ENCODE measurements around the gene FPR2.
"Not testable (repeated sequence)": the region's sequence is repeated elsewhere in the genome, so short reads cannot be mapped to it uniquely, and the experiment has no call there.

The FPR2 gene

DNA sequence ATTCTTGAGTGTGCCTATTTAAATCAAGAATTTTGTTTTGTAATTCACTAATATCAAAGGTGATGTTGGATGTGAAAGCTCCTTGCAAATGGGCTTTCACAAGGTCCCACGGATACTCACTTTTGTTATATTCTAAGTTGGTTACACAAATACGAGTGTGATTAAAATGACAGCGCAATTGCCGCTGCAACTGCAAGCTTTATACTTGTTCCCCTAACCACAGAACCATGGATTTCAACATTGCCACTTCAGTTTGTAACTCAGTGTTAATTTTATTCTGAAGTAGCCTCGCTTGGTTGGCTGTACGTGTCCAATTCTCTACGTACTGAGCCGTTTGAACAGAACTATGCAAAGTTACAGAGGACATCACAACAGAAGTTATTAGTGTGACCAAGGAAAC lies 44.4 kb downstream of the FPR2 start:
- not testable (repeated sequence) for DNase-seq (ENCODE audit: low read depth in 2 of 2)

DNA sequence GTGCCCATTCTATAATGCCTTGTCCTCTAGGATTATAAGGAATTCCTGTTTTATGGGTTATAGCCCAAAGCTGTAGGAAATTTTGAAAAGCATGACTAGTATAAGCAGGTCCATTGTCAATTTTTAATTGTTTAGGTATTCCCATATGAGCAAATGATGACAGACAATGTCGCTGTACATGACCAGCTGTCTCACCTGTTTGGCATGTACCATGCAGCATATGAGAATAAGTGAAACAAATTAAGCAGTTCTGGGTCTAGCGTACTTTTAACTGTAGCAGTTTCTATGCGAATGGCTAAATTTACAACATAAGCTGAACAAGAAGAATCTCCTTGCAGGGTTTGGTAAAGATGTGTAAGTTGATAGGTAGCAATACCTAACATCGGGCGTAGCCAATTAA lies 45.6 kb downstream of the FPR2 start:
- DNase-seq (ENCODE audit: low read depth in 2 of 2), result not testable (repeated sequence)

DNA sequence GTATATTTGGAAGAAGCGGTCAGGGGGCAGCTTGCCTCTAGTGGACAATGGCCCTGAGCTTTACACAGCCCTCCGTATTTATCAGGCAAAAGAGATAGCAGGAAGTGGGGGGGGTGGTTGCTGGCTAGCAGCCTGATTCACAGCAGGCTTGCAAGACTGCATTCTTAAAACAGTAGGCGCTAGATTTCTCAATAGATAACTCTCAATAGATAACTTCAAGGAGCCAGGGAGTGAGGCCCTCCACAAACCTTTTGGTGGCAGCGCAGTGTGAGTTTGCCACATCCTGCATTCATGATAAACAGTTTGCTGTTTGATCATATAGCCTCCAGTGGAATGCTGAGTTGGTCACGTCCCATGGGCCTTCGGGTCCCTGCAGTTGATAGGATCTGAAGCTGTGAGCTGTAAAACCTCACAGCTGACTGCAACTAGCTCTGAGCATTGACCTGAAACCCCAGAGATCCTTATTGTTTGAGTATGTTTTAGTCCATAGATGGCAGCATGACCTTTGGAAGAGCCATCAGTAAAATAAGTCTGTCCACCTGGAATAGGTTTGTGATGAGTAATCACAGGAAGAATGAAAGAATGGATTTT lies 46.2 kb downstream of the FPR2 start:
- DNase-seq (ENCODE audit: low read depth in 2 of 2), result no peak

DNA sequence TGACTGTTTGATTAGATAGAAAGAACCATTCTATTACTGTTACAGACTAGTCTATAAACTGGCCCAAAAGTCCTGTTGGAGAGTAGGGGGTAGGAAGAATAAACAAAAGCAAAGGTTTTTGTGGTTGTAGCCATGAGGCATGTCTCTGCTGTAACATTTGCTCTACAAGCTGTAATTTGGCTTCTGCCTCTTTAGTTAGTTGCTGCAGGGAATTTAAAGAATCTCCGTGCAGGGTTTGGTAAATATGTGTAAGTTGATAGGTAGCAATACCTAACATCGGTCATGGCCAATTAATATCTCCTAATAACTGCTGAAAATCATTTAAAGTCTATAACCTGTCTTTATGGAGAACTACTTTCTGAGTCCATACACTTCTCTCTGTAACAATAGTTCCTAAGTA lies 46.9 kb downstream of the FPR2 start:
- no peak for DNase-seq (ENCODE audit: low read depth in 2 of 2)

DNA sequence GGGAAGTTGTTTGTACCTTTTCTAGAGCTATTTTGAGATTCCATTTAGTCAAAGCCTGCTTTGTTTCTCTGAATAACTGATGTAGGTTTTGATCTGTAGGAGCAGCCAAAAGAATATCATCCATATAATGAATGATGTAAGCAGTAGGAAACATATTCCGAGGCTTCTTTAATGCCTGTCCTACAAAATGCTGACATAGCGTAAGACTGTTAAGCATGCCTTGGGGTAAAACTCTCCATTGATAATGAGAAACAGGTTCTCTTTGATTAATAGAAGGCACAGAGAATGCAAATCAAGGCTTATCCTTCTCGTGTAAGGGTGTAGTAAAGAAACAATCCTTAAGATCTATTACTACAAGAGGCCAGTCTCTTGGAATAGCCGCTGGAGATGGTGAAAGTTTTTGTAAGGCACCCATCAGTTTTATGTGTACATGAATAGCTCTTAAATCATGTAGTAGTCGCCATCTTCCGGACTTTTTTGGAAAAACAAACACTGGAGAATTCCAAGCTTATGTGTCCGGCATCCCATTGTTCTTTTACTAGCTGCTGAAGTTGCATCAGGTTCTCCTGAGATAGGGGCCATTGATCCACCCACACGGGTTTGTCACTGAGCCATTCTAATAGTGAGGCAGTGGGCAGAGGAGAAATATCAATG lies 47.5 kb downstream of the FPR2 start:
- DNase-seq (ENCODE audit: low read depth in 2 of 2), result no peak

DNA sequence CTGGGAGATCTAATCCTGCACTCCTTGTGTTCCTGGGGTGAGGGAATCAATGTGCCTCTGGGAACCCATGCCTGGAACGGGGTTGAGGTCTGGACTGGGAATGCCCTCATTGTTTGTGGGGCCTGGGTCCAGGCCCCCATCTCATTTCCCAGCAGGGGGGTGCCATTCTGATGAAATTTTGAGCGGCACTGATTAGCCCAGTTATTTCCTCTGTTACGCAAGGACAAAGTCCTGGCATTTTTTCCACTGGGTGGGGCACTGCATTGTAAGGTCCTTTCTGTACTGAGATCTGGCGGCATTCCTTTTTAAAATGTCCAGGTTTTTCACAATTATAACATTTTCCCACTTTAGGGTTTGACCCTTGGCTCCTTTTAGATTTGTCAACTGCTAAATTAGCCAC lies 48.8 kb downstream of the FPR2 start:
- DNase-seq (ENCODE audit: low read depth in 2 of 2), result no peak

DNA sequence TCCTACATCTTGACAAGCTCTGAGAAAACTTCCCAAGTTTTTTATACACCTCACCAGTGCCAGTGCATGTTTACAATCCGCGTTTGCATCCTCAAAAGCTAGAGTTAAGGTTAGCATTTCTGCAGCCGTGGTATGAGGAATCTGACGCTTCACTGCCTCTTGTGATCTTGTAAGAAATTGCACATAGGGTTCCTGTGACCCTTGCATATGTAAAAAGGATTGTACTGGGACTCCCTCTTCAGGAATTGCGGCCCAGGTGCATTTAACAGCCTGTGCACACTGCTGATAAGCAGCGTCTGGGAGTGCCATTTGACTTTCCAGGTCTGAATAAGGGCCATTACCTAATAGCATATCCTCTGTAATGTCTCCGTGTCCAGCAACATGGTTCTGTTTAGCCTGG lies 49.2 kb downstream of the FPR2 start:
- no peak for DNase-seq (ENCODE audit: low read depth in 2 of 2)

DNA sequence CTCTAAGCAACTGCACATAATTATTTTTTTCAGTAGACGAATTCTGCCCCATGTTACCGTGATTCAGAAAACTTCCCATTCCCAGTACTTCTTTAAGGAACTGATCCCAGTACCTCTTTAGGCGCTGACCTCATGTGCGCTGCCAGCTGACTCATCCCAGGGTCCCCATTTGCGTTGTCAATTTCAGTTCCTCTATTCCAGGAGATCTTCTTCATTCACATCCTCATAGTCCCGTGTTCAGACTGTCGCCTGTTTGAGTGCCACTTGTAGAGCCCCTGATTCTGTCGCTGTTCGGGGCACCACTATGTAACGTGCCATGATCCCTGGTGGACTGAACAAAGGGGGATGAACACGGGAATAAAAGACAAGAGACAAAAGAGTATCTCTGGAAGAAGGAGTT lies 50.4 kb downstream of the FPR2 start:
- DNase-seq (ENCODE audit: low read depth in 2 of 2), result no peak

DNA sequence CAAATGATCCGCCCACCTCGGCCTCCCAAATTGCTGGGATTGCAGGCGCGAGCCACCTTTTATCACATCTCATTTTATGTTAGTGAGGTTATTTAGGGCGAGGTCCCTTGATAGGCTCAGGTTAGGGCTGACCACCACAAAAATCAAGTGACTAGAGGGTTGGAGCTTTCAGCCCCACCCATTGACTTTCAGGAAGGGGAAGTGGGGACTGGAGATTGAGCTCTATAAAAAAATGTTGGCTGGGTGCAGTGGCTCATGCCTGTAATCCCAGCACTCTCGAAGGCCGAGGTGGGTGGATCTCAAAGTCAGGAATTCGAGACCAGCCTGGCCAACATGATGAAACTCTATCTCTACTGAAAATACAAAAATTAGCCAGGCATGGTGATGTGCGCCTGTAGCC lies 54.1 kb downstream of the FPR2 start:
- no peak for DNase-seq (ENCODE audit: low read depth in 2 of 2)

DNA sequence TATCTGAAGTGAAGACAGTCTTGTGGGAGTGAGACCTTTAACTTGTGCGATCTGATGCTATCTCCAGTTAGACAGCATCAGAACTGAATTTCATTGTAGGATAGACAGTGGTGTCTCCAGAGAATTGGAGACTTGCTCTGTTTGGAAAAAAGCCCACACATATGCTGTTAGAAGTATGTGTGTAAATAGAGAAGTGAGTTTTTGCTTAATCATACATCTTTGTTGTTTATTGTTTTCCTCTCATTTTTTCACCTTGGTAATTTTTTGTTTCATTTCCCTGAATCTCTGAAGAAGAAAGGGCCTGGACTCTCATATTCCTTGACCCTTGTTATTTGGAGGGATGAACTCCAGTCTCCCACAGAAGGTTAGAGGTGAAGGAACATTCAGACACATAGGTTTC lies 55.7 kb downstream of the FPR2 start:
- DNase-seq (ENCODE audit: low read depth in 2 of 2), result no peak

DNA sequence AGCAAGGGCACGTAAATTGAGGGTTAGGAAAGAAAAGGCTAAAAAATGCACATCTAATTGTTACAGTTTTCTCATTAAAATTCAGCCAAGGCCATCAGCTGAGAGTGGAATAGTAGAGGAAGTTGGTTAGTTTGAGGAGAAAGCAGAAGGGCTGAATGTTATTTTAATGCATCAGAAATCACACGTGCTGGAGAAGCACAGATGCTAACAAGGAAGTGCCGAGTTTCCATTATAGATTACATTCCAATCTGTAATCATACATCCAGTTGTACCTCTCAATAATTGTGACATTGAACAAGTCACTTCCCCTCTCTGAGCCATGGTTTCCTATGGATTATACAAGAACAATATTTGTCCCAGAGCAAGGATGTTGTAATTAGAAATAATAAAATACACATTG lies 59.0 kb downstream of the FPR2 start:
- no peak for DNase-seq (ENCODE audit: low read depth in 2 of 2)
